ENCODE data around the gene POLR2H.

The POLR2H gene

DNA sequence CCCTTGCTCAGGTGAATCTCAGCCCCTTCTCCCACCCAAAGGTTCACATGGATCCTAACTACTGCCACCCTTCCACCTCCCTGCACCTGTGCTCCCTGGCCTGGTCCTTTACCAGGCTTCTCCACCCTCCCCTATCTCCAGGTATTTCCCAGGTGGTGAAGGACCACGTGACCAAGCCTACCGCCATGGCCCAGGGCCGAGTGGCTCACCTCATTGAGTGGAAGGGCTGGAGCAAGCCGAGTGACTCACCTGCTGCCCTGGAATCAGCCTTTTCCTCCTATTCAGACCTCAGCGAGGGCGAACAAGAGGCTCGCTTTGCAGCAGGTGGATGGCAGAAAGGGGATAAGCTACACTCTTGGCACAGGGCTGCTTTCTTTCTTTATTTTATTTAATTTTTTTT, 19.6 kb upstream of the POLR2H start:
- H3K4me3 ChIP-seq (ENCODE audit: low read length): no peak overlapping the region
- no peak for TF ChIP-seq ZNF274 (IDR thresholded peaks at IDR 0.05; ENCODE audit: low read depth, low read length)

GRCh38 chr3:184343200-184343876, 18.2 kb upstream of the POLR2H start:
- H3K4me3 ChIP-seq (ENCODE audit: low read length): no peak overlapping the region
- TF ChIP-seq ZNF274 (IDR thresholded peaks at IDR 0.05; ENCODE audit: low read depth, low read length): no peak

DNA sequence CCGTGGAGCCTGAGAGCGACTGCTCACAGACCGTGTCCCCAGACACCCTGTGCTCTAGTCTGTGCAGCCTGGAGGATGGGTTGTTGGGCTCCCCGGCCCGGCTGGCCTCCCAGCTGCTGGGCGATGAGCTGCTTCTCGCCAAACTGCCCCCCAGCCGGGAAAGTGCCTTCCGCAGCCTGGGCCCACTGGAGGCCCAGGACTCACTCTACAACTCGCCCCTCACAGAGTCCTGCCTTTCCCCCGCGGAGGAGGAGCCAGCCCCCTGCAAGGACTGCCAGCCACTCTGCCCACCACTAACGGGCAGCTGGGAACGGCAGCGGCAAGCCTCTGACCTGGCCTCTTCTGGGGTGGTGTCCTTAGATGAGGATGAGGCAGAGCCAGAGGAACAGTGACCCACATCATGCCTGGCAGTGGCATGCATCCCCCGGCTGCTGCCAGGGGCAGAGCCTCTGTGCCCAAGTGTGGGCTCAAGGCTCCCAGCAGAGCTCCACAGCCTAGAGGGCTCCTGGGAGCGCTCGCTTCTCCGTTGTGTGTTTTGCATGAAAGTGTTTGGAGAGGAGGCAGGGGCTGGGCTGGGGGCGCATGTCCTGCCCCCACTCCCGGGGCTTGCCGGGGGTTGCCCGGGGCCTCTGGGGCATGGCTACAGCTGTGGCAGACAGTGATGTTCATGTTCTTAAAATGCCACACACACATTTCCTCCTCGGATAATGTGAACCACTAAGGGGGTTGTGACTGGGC, 16.8 kb upstream of the POLR2H start:
- TF ChIP-seq ZNF274 (IDR thresholded peaks at IDR 0.05; ENCODE audit: low read depth, low read length): no peak

GRCh38 chr3:184345317-184346144, 16.0 kb upstream of the POLR2H start:
- H3K4me3 ChIP-seq (ENCODE audit: low read length): no peak overlapping the region
- no peak for TF ChIP-seq ZNF274 (IDR thresholded peaks at IDR 0.05; ENCODE audit: low read depth, low read length)

More for the DNA sequence above, 16.8 kb upstream of the POLR2H start:
- H3K4me3 ChIP-seq (ENCODE audit: low read length): no peak overlapping the region

GRCh38 chr3:184346480-184347190, 14.9 kb upstream of the POLR2H start:
- TF ChIP-seq ZNF274 (IDR thresholded peaks at IDR 0.05; ENCODE audit: low read depth, low read length): no peak
- no peak overlapping the region for H3K4me3 ChIP-seq (ENCODE audit: low read length)

GRCh38 chr3:184347321-184348056, 14.0 kb upstream of the POLR2H start:
- no peak overlapping the region for H3K4me3 ChIP-seq (ENCODE audit: low read length)
- no peak for TF ChIP-seq ZNF274 (IDR thresholded peaks at IDR 0.05; ENCODE audit: low read depth, low read length)

- no peak overlapping the region for H3K4me3 ChIP-seq (ENCODE audit: low read length)
- TF ChIP-seq ZNF274 (IDR thresholded peaks at IDR 0.05; ENCODE audit: low read depth, low read length): no peak
Measured at GRCh38 chr3:184348057-184348382, 13.5 kb upstream of the POLR2H start.

DNA sequence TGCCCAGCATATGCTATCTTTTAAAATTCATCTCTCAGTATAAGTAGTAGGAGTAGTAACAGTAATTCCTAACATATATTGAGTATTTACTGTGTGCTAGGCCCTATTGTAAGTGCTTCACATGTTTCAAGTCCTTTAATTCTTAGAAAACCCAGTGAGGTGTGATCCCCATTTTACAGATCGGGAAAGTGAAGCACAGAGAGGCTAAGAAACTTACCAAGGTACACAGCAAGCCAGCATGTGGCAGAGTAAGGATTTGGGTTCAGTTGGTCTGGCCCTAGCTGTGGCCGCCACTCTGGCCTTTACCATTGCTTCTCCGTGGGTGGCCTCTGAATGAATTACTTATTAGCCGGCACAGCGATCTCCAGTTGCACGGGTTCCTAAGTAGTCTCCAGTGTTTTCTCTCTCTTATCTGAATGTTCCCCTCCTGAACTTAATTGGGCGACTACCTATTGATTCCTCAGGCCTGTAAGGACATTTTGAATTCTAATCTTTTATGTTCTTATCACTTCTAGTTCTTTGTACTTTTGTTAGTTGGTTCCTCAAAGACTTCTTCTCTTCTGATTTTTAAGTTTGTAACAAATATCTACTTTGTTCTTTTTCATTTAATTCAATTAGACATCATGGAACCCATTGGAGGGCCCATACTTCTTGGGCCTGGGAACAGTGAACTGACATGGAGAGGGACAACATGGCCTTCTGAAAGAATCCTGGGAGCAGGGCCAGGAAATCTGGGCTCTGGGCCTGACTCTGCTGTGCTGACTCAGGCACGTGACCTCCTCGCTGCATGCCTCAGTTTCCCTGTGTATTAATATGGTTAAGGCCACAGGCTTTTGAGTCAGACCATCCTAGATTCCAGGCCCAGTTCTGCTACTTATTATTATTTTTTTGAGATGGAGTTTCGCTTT, 11.7 kb upstream of the POLR2H start:
- TF ChIP-seq ZNF274 (IDR thresholded peaks at IDR 0.05; ENCODE audit: low read depth, low read length): no peak
- H3K4me3 ChIP-seq (ENCODE audit: low read length): no peak overlapping the region

- no peak overlapping the region for H3K4me3 ChIP-seq (ENCODE audit: low read length)
- no peak for TF ChIP-seq ZNF274 (IDR thresholded peaks at IDR 0.05; ENCODE audit: low read depth, low read length)
Measured at GRCh38 chr3:184350618-184351017, 10.9 kb upstream of the POLR2H start.

GRCh38 chr3:184351511-184352148, 9.9 kb upstream of the POLR2H start:
- TF ChIP-seq ZNF274 (IDR thresholded peaks at IDR 0.05; ENCODE audit: low read depth, low read length): no peak
- no peak overlapping the region for H3K4me3 ChIP-seq (ENCODE audit: low read length)

- no peak overlapping the region for H3K4me3 ChIP-seq (ENCODE audit: low read length)
- TF ChIP-seq ZNF274 (IDR thresholded peaks at IDR 0.05; ENCODE audit: low read depth, low read length): no peak
Measured at GRCh38 chr3:184352149-184352785, 9.2 kb upstream of the POLR2H start.

Measured in GM08714 (cell line).